GM12801 (cell line): ENCODE measurements around the gene CTPS1.

Experiments used
- TF ChIP-seq, protein P1 (sequence below): IDR thresholded peaks from one replicate; pipeline ENCODE4 v1.5.1; 2011; ENCODE audit warnings: control low read depth; ENCODE audit not compliant: insufficient read length; ENCODE audit errors: extremely low read depth

Gene CTPS1

DNA sequence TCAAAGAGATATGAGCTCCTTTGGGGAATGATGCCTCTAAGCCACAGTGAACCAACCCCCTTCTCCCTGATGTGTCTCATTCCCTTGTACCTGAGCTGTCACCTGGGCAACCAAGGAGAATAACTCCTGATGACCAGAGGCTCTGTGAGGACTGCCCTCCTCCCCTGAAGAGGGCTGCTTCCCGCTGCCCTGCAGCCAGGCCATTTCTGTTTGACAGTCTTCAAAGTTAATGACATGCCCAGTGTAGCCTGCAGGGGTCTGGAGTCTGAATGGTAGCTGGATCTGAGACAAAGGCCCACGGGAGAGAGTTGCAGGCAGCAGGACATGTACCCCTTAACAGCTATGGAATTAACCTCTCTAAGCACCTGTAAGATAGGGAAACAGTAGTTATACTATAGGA, 45.5 kb downstream of the CTPS1 start:
- TF ChIP-seq, protein P1, sequence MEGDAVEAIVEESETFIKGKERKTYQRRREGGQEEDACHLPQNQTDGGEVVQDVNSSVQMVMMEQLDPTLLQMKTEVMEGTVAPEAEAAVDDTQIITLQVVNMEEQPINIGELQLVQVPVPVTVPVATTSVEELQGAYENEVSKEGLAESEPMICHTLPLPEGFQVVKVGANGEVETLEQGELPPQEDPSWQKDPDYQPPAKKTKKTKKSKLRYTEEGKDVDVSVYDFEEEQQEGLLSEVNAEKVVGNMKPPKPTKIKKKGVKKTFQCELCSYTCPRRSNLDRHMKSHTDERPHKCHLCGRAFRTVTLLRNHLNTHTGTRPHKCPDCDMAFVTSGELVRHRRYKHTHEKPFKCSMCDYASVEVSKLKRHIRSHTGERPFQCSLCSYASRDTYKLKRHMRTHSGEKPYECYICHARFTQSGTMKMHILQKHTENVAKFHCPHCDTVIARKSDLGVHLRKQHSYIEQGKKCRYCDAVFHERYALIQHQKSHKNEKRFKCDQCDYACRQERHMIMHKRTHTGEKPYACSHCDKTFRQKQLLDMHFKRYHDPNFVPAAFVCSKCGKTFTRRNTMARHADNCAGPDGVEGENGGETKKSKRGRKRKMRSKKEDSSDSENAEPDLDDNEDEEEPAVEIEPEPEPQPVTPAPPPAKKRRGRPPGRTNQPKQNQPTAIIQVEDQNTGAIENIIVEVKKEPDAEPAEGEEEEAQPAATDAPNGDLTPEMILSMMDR: no peak

DNA sequence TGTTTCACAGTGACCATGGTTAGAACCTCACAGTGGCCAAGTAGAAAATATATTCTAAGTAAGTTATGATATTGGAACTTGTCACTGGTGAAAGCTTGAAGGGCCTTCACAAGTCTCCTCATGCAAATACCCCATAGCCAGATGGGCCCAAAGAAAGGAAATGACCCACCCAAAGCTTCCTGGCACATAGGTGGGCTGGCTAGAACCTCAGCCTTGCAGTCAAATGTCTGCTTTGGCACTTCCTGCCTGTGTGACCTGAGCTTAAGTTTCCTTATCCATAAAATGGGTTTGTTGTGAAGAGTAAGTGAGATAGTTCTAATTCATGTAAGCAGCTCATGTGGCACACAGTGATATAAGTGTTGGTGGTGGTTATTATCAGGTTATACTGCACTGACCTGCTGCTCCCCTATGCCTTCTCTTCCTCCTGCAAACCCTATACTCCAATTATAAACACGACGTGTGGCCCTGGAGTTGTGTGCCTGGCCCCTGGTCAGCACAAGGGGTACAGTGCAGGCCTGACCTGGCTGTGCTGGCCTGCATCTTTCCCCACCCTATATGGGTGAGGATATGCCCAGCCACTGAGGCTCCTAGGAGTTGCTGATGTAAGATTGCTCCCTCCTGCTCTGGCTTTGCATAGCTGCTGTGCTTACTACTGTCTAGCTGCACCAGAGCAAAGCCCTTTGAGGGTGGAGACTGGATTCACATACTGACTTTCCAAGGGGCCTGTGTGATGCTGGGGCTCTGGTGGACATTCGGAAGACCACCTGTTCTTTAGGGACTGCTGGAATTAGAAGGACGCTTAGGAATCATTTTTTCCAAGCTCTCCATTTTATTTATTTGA, 46.7 kb downstream of the CTPS1 start:
- TF ChIP-seq, protein P1: no peak

DNA sequence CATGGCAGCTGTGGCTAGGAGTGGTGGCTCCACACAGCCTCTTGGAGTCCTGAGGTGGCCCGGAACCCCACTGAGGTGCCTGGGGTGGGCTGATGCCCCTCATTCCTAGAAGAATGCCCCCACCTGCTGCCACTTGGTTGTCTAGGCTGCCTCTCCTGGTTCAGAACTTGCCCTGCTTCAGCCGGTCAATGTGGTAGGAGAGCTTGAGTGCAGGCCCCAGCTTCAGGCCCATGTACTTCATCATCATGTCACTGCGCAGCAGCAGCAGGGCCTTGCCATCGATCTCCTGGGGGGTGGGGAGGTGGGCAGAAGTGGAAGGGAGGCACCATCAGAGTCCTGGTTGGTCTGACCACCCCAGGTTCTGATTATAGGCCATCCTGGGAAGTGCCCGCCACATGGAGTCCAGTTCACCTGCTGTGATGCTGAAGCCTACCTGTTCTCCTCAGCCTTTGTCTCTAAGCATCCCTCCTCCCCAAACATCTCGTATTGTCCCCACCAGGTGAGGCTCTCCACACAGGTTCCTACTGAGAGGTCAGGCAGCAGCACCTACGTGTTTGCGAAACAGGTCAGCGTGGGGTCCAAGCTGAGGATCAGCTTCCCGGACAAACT, 48.6 kb downstream of the CTPS1 start:
- TF ChIP-seq, protein P1: no peak

DNA sequence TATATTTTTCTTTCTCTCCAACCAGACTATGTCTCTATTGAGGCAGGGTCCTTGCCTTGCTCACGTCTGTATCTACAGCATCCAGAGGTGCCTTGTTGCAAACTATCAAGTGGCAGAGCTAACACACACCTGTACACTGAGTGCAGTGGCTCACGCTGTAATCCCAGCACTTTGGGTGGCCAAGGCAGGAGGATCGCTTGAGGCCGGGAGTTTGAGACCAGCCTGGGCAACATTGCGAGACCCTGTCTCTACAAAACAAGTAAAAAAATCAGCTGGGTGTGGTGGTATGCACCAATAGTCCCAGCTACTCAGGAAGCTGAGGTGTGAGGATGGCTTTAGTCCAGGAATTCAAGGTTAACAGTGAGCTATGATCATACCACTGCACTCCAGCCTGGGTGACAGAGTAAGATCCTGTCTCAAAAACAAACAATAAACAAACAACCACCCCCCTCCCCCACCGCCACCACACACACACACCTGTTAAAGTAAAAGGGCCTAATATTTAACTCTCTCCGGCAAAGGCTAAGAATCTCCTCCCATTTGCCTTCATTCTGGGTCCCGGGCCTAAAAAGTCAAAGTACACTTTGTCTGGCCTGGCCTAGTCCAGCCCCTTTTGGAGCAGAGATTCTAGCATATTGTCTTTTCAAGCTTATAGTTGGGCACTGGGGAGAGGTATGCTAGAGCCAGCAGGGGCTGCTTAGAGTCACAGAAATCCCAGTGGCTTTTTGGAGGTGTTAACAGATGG, 51.5 kb downstream of the CTPS1 start:
- TF ChIP-seq, protein P1: no peak

DNA sequence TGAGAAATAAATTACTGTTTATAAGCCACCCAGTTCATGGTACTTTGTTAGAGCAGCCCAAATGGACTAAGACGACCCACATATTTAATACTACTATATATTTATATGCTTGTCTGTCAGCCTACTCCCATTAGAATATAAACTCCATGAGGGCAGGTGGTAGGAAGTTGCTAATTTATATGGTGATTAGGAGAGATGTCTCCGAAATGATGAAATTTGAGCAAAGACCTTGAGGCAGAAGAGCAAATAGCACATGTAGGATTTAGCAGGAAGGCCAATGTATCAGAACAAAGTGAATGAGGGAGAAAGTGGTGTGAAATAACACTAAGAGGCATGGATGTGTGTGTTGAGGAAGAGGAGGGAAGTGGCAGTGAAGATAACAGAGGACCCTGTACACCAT, 52.7 kb downstream of the CTPS1 start:
- TF ChIP-seq, protein P1: no peak

DNA sequence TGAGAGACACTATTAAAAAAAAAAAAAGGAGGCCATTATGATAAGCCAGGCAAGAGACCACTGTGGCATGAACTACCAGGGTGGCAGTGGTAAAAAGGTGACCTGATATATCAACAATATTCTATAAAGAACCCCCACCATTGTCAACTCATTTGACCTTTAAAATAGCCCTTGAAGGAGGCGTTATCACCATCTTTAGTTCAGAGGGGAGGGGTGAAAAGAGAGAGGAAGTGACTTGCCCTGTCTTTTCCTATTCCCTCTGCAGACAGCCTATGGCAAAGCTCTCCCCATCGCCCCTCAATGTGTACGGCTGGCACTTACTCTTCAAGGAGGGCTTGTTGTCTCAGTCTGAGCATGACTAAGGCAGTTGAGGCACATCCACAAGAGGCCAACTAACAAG, 53.8 kb downstream of the CTPS1 start:
- TF ChIP-seq, protein P1: no peak
